GM21619 (cell line): ENCODE measurements around the gene AHSP.
"Not testable (repeated sequence)": the region's sequence is repeated elsewhere in the genome, so short reads cannot be mapped to it uniquely, and the experiment has no call there.

Experiments used
- ATAC-seq: cut with Tn5 transposase; IDR thresholded peaks from one replicate; pipeline ENCODE4 v1.9.1; 2021; ENCODE audit not compliant: unreplicated experiment

AHSP gene

DNA sequence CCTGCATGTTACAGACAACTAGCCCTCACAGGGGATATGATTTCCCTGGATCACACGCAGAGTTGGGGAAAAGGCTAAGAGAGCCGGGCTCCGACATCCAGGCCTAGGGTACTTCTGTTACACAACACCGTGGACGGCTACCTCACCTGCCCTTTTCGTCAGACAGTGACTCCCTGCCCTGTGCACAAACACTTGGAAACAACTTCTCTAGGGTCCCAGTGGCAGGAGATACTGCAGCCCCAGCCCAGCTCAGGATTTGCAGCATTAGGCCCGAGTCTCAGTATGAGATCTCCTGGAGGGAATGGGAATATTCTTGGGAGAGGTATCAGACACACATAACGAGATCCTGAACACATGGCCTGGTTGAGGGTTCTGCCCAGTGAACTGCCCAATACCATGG lies 27.8 kb upstream of the AHSP start:
- ATAC-seq = no peak

DNA sequence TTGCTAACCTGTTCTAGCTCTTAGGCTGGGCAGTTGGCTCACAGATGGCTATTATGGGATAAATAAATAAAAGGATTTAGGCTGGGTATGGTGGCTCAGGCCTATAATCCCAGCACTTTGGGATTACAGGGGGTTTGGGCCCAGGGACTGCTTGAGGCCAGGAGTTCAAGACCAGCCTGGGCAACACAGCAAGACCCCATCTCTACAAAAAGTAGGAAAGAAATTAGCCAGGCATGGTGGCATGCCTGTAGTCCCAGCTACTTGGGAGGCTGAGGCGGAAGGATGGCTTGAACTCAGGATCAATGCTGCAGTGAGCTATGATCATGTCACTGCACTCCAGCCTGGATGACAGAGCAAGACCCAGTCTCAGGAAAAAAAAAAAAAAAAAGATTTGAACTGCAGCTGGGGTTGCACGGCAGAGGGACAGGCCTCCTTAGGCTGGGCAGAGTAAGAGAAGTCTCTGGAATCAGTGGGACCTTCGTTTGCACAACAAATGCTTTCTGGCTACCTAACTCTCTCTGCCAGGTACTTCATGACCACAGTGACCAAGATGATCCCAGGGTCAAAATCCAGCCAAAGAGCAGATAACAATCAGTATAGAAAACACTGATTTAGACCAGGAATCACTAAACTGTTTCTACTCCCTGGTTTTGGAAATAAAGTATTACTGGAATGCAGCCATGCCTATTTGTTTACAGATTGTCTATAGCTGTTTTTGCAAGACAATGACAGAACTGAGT lies 26.3 kb upstream of the AHSP start:
- no peak for ATAC-seq

DNA sequence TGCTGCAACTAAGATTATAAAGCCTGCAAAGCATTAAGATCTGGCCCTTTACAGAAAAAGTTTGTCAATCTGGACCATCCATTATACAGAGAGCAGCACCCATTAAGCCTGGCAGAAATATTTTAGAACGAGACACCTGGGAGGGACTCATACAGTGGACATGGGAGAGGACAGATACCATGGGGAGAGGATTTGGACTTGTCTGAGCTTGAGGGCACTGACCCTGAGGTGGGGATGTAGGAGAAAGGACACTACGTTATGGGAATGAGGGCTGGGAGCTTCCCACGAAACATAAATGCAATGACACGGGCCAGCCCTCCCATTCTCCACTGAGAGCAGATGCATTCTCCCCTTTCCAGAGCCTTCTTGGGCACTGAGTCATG lies 25.7 kb upstream of the AHSP start:
- no peak for ATAC-seq

DNA sequence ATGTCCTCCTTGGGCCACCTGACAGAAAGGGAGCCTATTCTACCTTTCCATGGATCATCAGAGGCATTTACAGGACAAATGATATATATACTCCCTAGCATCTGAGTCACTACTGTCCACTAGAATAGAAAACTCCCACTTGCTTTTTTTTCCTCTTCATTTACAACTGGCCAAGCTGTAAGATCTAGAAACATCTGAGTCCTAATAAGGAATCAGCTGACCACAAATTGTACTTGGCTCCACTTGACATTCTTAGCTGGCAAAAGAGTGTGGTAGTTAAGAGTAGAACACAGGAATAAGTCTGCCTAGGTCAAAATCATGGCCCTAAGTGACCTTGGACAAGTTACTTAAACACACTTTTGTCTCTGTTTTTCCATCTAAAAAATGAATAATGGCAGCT lies 24.7 kb upstream of the AHSP start:
- no peak for ATAC-seq

DNA sequence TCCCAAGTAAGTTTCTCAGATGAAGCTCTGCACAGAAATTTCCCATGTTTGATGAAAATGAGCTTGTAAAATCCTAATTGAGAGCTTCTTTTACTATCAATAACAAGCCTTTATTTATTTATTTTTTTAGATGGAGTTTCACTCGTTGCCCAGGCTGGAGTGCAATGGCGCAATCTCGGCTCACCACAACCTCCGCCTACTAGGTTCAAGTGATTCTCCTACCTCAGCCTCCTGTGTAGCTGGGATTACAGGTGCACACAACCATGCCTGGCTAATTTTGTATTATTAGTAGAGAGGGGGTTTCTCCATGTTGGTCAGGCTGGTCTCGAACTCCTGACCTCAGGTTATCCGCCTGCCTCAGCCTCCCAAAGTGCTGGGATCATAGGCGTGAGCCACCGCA lies 24.1 kb upstream of the AHSP start:
- ATAC-seq = not testable (repeated sequence)

DNA sequence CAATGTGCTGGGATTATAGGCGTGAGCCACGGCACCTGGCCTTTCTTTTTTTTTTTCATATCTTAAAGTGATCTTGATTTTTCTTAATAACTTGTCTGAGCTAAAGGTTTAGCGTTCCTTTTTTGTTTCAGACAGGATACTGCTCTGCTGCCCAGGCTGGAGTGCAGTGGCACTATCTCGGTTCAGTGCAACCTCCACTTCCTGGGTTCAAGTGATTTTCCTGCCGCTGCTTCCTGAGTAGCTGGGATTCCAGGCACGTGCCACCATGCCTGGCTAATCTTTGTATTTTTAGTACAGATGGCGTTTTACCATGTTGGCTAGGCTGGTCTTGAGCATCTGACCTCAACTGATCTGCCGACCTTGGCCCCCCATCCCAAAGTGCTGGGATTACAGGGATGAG lies 23.5 kb upstream of the AHSP start:
- no peak for ATAC-seq

DNA sequence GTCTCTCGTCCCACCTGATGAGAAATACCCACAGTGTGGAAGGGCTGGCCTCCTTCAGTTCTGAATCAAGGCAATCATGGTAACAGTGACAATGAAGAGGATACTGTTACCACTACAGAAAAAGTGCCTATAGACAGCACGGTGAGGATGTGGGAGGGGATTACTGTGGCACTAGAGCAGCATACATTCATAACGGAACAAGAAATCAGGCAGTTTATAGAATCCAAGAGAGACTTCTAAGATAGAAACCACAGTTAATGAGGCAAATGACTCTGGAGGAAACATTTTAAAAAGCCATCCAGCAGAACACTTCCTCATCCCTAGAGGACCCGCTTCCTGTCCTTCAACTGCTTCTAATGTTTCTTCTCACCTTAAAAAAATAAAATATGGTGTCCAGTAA lies 22.2 kb upstream of the AHSP start:
- peak; percentile 41 for ATAC-seq

DNA sequence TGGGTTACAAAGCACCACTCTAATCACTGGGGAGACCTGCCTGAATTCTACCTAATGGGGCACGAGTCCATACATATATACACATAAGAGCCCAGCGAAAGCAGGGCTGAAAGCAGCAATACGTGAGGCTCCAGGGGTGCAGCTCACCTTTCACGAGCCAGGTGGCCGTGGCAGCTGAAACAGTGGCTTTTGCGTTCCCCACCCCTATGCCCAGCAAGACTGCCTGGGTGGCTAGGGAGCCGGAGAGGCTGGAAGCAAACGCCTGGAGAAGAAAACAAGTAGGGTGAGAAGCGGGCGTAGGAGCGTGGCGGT lies 20.1 kb upstream of the AHSP start:
- no peak for ATAC-seq

DNA sequence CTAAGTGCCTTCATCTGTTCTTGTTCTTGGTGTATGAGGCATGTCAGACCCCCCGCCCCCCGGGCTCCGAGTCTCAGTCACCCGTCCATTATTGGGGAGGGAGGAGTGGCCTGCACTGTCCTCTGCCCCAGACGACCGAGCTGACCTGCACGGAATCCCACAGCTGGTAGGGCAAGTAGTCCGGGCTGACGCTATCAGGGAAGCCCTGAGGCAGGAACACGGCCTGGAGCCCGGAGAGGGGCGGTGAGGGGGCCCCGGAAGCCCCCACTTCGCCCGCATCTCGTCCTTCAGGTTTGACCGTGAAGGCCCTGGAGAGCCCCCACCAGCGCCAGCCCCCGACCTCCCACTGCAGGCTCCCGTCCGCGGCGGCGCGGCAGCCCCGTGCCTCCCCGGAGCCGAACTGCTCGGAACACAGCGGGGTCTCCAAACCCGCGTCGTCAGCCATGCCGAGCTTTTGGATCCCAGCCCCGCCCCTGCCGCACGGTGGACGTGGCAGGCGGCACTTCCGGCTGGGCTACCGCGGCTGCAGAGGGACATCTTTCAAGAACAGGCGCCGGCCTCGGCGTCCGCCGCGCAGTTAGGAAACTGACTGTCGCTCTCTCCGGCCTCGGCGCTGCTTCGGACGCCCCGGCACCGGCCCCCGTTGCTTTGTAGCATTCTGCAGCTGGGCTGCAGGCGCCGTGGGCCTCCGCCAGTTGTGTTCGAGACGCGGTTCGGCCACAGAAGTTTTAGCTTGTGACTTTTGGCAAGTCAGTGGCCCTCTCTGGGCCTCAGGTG lies 19.6 kb upstream of the AHSP start, which contains the start of gene RUSF1:
RUSF1 (minus strand) TSS at position 463 of the 777 bp plus-strand sequence; CDS start at position 445, 18 bp downstream.
- ATAC-seq = peak; percentile 86

DNA sequence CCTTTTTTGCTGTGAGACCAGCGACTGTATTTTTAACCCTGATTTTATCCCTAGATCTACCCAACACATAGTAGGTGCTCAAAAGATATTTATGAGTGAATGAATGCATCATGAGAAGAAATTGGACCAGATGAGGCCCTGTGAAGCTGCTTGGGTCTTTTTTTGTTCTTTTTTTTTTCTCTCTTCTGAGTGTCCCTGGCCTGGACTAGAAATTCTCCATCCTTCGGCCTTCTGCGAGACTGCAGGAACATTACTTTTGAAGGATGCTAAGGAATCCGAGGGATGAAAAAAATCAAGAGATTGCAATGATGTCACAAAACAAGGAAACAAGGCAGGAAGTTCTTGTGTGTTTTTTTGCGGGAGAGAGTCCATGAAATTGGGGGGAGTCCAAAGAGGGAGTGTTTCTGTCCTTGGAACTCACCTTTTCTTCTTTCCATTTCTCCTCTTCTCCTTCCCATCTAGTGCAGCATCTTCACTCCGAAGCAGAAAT lies 18.9 kb upstream of the AHSP start:
- no peak for ATAC-seq

DNA sequence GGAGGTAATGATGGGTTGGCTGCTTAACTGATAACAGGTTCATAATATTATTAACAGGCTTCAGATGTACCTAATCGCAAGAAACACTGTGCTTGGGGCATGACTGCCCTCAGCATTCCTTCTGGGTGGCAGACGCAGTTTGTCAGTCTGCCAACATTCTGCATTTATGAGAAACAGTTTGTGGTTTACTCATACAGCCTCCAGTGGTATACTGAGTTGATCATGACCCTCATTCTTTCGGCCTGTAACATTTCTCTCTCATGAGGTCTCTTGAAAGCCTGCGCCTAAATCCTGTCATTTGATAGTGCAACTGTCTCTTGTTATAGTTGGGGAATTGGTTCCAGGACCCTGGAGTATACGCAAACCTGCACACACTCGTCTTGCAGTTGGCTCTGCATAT lies 14.6 kb upstream of the AHSP start:
- no peak for ATAC-seq

DNA sequence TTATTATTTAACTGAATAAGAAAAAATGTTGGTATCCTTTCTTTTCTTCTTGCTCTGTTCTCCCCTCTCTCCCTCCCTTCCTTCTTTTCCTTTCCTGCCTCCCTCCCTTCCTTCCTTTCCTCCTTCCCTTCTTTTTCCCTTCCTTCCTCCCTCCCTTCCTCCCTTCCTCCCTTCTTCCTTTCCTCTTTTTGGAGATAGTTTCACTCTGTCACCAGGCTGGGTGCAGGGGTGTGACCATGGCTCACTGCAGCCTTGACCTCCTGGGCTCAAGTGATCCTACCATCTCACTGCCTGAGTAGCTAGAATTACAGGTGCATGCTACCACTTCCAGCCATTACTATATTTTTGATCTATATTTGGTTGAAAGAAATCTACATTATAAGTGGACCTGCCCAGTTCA lies 13.8 kb upstream of the AHSP start:
- ATAC-seq = no peak

DNA sequence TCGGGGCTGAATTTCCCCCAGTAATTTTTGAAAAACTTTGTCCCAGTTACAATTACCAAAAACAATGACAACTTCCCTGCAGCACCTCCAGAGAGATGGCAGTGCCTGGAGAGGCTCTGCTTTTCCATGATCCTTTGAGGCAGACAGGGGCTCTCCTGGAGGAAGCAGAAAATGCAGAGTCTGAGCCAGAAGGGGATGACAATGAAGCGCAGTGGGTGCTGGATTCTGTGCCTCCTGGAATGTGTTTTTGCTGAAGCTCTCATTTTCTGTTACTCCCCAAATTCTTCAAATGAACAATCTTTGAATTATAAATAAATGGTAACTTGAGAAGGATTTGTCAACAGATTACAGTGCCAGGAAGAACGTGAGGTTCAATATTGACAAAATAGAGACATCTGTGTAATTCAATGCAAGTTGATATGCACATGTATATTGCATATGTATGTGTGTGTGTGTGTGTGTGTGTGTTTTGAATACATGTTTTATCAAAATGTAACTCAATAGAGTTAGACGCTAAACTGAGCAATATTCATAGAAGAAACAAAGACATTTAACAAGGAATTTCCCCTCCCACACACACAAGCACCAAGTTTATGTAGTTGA lies 9.8 kb upstream of the AHSP start:
- ATAC-seq = no peak

DNA sequence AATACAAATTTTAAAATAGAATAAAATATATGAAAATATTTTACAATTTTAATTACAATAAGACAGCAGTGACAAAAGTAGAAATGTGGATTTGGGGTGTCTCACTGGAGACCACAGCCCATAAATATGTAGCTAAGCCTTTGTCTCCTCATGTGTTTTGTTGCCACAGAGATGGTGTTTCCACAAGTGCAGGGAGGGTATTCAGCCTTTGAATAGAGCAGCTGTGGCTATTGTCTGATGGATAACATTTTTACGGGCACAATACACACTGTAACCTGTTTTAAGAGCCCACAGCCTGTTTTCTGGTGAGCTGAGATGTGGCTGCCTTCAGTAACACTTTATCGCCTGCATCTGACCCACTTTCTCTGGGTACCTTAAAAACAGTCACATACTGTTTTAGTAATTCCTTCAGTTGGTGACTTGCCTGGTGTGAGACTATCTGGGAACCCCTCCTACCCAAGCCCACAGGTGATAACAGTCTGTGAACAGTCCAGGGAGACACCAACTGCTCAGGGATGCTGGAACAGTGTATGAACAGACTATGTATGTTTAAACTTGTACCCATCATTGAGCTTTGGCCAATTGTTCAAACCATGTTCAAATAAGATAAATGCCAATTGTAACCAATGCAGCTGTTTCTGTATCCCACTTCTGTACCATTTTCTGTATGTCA lies 7.8 kb upstream of the AHSP start:
- no peak for ATAC-seq

DNA sequence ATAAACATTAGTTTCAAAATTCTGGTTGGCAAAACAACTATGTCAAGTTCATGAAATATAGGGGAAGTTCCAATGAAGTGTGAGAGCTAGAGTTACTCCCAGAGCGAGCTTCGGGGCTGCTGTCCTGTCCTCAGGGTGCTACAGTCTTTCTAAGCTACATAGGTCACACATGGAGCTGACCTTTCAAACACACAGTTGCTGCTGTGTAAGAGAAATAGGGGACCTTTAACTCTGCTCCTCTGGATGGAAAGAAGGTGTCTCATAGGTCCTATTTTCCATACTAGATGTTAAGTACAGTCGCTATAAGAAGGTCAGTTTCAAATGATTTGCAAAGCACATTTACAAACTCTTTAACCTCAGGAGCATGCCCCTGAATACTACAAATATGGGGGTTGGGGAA lies 6.3 kb upstream of the AHSP start:
- no peak for ATAC-seq

DNA sequence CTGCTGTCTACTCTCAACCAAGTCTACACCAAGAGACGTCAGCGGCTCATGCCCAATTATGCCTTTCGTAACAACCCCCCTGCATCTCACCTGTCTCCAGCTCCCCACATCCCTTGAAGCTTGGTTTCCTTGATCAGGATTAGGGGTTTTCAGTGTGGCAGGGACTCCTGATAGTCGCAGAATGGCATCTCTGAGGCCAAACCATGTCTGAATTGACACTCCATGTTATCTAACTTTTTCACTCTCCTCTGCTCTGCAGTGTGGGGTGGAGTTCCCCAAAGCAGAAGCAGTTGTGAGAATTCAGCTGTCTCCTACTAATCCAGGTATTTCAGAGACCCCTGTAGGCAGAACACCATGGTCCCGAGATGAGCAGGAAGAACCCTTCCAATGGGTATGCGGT lies 5.6 kb upstream of the AHSP start:
- ATAC-seq = no peak

DNA sequence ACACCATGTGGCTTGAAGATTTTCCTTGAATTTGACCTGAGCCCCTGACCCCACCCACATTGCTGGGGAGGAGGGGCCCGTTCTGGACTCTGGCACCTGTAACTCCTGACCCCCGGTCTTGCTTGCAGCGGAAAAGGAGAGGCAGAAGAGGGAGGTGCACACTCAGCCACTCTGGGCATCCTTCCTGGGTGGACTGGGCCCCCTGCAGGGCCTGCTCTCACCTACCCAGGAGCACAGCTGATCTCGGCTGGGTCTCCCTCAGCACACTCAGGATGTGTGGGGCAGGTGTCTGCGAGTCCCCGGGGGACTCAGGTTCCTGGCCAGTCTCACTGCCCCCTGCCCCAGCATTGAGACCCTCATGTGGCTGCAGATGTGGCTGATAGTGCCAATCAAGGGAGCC lies 3.9 kb upstream of the AHSP start:
- not testable (repeated sequence) for ATAC-seq

DNA sequence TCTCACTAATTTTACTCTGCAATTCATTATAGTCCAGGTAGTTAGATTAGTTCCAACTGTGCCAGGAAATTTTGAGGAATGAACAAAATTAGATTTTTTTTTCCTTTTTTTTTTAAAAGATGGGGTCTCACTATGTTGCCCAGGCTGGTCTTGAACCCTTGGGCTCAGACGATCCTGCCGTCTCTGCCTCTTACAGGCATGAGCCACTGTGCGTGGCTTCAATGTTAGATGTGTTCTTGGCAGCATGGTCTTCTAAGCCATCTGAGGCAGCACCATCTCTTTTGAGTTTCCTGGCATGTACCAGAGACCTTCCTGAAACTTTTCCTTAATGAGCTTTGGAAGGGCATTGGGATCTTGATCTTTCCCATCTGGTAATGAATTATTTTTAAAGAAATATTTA lies 2.6 kb upstream of the AHSP start:
- no peak for ATAC-seq

DNA sequence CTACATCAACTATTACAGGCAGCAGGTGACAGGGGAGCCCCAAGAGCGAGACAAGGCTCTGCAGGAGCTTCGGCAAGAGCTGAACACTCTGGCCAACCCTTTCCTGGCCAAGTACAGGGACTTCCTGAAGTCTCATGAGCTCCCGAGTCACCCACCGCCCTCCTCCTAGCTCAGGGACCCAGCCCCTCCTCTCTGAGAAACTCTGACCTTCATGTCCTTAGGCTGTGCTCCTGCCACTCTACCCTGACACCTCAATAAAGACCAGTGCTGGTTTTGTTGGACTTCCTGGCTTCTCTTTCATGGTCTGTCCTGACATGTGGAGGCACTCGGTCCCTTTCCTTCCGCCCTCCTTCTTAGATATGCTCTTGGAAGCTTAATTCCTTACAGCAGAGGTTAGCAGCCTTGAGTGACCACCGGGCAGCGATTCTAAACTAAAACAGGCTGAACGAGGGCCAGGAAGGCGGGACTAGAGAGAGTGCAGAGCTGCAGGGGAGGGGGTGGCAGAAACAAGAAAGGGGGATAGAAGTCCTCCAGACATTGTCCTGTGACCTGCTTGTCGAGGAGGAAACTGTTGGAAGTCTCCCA lies 915 bp downstream of the AHSP start:
- ATAC-seq = no peak

DNA sequence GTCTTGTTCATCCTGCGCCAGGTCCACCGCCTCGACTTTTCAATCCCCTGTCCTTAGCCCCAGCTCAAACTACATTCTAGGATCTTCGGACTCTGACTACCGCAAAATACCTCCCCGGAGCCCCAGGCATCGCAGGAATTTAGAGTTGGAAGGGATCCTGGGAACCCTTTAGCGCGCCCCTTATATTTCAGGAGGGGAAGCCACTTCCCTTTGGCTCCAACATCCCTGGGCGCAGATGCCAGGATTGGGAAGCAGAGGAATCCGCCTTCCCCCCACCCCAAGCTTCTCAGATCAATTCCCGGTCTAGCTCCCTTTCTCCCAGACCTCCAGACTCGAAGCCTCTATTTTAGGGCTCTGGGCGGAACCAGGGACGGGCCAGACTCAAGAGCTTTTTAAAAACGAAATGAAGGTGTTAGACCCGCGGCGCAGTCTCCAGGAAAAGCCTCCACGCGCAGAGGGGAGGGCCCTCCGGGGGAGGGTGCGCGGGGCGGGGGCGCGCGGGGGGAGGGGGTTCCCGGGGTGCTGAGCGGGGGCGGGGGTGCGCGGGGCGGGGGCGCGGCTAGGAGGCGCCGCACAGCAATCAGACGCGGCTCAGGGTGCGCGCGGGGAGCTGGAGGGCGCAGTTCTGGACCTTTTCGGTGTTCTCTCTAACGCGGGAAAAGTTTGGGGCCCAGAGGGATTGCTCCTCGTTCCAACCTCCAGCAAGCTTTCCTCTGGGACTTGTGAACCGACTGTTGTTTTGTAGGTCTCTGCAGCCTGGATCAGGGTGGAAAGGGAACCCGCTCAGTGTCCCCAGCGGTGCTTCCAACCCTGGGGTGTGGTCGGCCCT lies 1.6 kb downstream of the AHSP start:
- ATAC-seq = no peak
